ENCODE data around the gene TTC21A.

- TF ChIP-seq CTCF (IDR thresholded peaks at IDR 0.05) (no peak), POLR2A (IDR thresholded peaks at IDR 0.05) (no peak)
These were observed 26.8 kb downstream of the TTC21A start for GRCh38 chr3:39134305-39134704.
